CMK (cell line): ENCODE data around the gene FARS2.

Source experiments
- DNase-seq: peaks from one replicate; pipeline ENCODE4 v3.0.0-alpha.2; 2010; ENCODE audit warnings: low read depth

The FARS2 gene

GRCh38 chr6:5260661-5261544, at the start of gene FARS2, which contains the start of gene LYRM4:
TSS of gene FARS2 (plus strand) at chr6:5261513.
TSS of gene LYRM4 (minus strand) at chr6:5260950. CDS start at chr6:5260733, 217 bp downstream.
- DNase-seq: peak; percentile 54

DNA sequence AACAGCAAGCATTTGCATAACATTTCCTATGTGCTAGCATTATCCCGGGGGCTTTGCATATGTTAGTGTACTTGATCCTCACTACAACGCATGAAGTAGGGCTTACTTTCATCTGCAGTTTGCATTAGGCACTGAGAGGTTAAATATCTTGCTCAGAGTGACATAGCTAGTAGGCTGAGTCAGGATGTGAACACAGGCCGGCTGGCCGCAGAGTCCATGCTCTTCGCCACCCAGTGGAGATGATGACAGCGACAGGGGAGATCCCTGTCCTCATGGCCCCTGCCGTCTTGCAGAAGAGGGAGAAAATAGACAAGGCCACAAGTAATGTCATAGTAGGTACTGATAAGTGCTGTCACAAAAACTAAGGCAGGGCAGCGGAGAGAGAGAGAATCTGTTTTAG, 47.5 kb upstream of the FARS2 start:
- DNase-seq: no peak

DNA sequence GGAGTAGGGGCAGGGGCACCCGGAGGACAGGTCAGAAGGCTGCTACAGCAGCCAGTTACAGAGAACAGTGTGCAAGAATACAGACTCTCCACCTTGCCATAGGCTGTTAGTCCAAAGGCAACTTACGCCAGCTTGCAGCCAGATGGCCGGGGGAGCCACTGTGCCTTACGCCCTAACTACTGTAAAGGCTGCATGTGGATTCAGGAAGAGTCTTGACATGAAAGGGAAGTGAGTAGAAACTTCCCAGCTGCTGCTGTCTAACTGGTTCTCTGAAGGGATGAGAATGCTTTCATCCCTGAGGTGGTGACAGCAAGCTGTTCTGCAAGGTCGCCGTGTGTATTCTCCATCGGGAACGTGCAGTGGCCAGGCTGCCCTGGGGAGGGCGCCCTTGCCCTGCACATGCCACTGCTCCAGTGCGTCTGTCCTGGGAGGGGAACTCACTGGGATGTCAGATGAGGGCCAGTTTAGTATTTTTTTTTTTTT, 46.7 kb upstream of the FARS2 start:
- no peak for DNase-seq

DNA sequence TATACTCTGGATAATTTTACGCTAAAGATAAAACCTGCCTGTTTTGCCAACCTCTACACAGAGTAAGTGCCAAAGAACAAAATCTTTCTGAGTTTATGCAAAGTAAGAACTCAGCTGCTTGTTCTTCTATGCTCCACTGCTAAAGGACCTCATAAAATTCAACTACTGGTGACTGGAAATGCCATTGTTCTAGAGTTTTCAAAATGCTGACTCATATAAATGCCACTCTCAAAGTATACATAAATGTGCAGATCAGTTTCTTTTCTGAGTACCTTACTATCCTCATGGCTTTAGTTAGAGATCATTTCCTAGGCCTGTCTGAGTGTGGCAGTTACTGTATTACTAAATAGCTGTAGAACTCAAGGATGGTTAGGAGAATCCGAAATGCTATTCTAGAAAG, 46.2 kb upstream of the FARS2 start:
- DNase-seq: no peak

DNA sequence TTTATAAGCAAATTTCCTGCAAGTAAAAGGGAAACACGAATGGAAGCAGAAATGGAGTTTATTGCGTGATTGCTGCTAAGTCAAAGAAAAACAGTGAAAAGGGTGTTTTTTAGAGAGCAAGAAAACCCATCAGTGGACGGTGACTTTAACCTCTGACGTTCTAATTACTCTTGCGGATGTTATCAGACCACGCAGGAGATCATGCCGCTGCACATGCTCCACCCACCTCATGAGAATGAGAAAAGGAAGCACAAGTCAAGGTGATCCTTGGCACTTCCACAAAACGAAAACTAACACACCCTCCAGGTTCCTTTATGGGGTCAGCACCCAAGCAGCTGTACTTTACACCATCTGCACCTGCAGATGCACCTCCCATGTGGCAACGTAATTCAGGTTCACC, 45.5 kb upstream of the FARS2 start:
- no peak for DNase-seq

- no peak for DNase-seq
Measured at GRCh38 chr6:5217356-5217755, 44.0 kb upstream of the FARS2 start.

GRCh38 chr6:5219011-5219691, 42.2 kb upstream of the FARS2 start:
- no peak for DNase-seq

GRCh38 chr6:5220443-5220842, 40.9 kb upstream of the FARS2 start:
- no peak for DNase-seq

GRCh38 chr6:5223309-5223708, 38.0 kb upstream of the FARS2 start:
- DNase-seq: no peak

DNA sequence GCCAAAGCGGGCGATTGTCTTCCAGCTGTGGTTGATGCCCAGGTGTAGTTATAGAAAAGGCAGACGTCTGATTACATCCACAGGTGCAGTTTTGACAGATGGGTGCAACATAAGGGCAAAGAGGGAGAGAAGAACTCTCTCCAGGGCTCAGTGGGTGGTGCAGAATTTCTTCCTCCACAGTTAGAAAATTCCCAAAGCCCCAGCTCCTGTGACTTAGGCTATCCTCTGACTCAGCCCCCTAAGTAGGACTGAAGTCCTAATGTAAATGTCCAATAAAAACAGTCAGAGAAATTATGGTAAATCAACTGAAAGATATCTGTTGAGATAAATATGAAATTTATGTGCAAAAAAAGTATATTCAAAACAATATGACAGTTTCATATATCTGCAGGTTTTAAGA, 32.0 kb upstream of the FARS2 start:
- DNase-seq: no peak

DNA sequence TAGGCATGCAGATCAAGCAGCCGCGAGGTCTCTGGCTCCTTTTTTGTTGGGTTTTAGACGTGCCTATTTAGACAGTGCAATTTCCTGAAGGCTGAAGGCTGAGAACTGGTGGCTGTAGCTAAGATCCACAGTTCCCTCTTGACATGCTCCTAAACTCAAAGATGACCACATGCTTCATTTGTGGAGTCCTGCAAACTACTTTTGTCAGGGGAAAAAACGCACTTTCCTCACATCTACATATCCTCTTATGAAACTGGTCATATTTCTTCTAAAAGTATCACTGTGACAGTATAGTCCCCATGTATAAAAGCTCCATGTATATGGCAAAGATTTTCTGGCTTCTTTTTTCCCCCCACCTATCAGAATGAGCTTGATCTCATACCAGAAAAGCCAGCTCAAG, 31.2 kb upstream of the FARS2 start:
- no peak for DNase-seq

DNA sequence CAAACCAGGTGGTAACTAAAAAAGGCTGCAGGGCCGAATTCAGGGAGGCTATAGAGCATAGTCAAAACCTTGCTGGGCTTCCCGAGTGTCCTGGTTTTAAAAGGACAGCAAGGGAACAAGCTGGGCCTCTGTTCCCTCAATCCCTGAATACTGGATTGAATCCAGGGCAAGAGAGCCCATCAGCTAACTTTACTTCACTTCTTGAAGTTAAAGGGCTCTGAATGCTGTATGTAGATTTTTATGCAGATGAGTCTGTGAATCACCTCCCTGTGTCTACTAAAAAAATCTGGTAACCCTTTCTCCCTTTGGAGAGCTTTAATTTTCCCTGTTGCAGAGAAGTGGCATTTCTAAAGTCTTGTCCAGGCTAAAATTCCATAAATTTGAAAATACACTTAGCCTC, 30.0 kb upstream of the FARS2 start:
- no peak for DNase-seq

DNA sequence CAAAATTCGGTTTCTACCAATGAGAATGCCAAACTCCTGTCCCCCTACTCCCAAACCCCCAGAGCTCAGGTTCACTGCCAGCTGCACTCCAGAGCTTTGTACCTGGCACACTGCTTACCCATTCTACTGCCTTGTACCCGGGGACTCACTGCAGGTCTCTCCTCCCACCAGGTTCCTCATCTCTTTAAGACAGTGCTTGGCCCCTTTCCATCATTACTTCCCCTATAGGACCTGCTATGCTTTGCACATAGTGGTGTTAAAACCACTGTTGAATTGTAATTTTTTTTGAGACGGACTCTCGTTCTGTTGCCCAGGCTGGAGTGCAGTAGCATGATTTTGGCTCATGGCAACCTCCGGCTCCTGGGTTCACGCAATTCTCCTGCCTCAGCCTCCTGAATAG, 26.4 kb upstream of the FARS2 start:
- DNase-seq: no peak

- no peak for DNase-seq
Measured at GRCh38 chr6:5235830-5236229, 25.5 kb upstream of the FARS2 start.

GRCh38 chr6:5237805-5238204, 23.5 kb upstream of the FARS2 start:
- DNase-seq: no peak

DNA sequence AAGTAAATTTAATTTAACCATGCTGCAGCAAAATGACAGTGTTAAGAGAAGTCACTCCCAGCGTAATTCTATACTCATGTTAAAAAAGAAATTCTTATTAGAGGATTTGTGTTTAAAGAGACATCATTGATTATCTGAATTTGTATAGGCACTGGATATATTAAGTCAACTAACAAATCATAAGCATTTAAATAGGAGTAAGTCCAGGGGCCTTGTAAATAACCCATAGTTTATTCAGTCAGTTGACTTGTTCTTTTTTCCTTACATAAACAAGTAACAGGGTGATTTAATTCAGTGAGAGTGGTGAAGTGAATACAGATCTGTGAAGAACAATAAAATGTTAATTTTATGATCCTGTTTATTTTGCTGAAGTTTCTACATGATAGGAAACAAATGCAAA, 23.0 kb upstream of the FARS2 start:
- no peak for DNase-seq

DNA sequence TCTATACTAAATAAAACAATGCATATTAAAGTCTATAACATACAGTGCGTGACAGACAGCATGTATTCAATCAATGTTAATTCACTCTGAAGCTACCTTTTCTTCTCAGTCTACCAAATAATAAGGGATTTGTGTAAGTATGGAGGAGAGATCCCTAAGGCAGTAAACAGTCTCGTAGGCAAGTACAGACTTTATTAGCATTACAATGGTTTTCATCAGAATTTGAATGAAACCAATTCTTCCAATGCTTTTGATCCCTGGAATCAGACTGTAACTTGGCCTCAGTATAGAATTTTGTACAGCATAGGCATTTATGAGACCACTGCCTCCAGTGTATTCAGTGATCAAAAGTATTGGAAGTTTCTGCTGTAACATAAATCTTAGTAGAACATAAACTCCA, 20.1 kb upstream of the FARS2 start:
- no peak for DNase-seq

- DNase-seq: no peak
Measured at GRCh38 chr6:5243069-5243468, 18.2 kb upstream of the FARS2 start.

- DNase-seq: no peak
Measured at GRCh38 chr6:5246141-5247097, 14.9 kb upstream of the FARS2 start.

- no peak for DNase-seq
Measured at GRCh38 chr6:5247201-5247600, 14.1 kb upstream of the FARS2 start.

GRCh38 chr6:5248302-5249098, 12.8 kb upstream of the FARS2 start:
- no peak for DNase-seq
